ENCODE results near the gene GRIN3A.

Gene GRIN3A

DNA sequence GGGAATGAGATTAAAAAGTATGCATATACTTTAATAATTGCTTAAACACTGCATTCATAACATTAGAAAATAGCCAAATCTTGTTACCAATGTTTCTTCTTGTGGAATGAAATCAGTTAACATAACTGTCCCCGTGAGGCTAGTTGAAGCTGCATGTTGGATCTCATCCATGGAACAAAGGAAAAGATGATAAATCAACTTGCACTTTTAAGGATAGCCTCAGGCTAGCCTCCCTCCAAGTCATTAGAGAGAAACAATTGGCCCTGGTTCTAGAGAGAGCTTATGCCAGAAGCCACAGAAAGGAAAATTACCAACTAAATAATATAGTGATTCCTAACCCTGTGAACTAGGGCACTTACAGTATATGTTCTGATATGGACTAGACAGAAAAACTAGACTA, 66.9 kb downstream of the GRIN3A start:
- Histone ChIP-seq H3K4me1 (ENCODE audit: control insufficient read depth in 1 of 2, insufficient read depth in 1 of 2, low read depth in 1 of 2, low read length in 1 of 2) (no peaks in the 10 kb centered on the region), H3K27me3 (no peaks in the 10 kb centered on the region), H3K4me3 (ENCODE audit: low read depth in 1 of 2, low read length in 1 of 2) (no peak overlapping the region), H3K36me3 (no peaks in the 10 kb centered on the region), H3K9me3 (no peaks in the 10 kb centered on the region), H3K27ac (no peak overlapping the region)
- TF ChIP-seq, protein P1, sequence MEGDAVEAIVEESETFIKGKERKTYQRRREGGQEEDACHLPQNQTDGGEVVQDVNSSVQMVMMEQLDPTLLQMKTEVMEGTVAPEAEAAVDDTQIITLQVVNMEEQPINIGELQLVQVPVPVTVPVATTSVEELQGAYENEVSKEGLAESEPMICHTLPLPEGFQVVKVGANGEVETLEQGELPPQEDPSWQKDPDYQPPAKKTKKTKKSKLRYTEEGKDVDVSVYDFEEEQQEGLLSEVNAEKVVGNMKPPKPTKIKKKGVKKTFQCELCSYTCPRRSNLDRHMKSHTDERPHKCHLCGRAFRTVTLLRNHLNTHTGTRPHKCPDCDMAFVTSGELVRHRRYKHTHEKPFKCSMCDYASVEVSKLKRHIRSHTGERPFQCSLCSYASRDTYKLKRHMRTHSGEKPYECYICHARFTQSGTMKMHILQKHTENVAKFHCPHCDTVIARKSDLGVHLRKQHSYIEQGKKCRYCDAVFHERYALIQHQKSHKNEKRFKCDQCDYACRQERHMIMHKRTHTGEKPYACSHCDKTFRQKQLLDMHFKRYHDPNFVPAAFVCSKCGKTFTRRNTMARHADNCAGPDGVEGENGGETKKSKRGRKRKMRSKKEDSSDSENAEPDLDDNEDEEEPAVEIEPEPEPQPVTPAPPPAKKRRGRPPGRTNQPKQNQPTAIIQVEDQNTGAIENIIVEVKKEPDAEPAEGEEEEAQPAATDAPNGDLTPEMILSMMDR (IDR thresholded peaks at IDR 0.05), result no peak

DNA sequence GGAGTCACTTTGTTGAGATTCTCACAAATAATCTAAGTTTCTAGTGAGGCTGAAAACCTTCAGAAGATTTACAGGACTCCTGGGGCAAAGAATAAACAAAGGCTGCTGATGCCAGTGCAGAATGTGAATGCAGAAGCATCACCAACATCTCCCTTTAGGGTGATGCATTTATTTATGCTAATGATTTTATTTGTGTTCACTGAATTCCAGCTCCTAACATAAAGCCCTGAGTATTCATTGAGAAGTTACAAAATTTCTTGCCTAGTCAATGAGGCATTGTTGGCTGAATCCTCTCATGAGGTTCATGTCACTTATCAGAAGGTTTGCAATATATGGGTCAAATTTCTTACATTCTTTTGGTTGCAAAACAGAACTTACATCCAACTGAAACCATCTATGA, 70.0 kb downstream of the GRIN3A start:
- Histone ChIP-seq H3K9me3 (no peaks in the 10 kb centered on the region), H3K36me3 (no peaks in the 10 kb centered on the region), H3K4me3 (ENCODE audit: low read depth in 1 of 2, low read length in 1 of 2) (no peak overlapping the region), H3K27ac (no peak overlapping the region), H3K27me3 (no peaks in the 10 kb centered on the region), H3K4me1 (ENCODE audit: control insufficient read depth in 1 of 2, insufficient read depth in 1 of 2, low read depth in 1 of 2, low read length in 1 of 2) (no peaks in the 10 kb centered on the region)
- TF ChIP-seq, protein P1 (IDR thresholded peaks at IDR 0.05), result no peak

DNA sequence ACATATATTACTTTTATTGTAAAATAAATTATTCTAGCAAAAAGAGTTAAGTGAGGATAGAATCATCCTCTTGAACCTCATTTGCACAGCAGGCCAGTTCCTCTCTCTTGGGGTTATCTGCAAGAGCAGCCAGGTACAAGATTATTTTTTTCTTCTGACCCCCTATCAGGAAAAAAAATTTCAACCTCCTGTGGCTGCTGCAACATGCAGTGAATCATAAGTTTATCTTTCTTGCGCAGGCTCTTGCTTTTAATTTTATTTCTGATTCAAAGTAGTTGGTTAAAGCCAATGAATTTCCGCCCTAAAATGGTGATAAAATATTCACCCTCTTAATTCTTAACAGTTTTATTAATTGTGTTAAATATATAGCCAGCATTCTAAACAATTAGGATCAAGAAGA, 74.0 kb downstream of the GRIN3A start:
- Histone ChIP-seq H3K27ac (no peak overlapping the region), H3K9me3 (no peaks in the 10 kb centered on the region), H3K27me3 (no peaks in the 10 kb centered on the region), H3K4me3 (ENCODE audit: low read depth in 1 of 2, low read length in 1 of 2) (no peak overlapping the region), H3K36me3 (no peaks in the 10 kb centered on the region), H3K4me1 (ENCODE audit: control insufficient read depth in 1 of 2, insufficient read depth in 1 of 2, low read depth in 1 of 2, low read length in 1 of 2) (no peaks in the 10 kb centered on the region)
- TF ChIP-seq, protein P1 (IDR thresholded peaks at IDR 0.05), result no peak

DNA sequence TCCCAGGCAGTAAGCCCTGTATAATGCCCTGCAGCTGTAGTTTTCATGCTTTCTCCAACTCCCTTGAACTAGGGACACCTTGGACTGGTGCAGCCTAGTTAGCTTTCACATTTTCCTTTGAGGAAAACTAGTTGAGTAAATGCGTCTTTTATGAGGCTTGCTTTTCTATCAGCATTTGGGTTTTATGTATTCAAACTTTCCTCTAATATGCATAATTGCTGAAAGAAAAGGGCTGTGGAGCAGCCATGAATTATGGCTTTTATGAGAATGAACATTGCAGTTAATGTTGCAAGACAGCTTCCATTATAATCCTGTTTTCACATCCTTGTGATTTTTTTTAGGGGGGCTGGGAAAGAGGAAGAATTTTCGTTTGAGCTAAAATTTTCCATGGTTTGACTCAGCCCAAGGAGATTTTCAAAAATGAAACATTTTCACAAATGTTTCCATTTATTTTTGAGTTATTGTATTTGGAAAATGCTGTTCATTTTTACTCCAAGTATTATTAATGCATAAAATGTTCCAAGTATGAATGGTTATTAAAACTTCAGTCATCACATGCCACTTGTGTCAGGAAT, 85.8 kb downstream of the GRIN3A start:
- Histone ChIP-seq H3K36me3 (no peaks in the 10 kb centered on the region), H3K27me3 (no peaks in the 10 kb centered on the region), H3K9me3 (no peaks in the 10 kb centered on the region), H3K4me3 (ENCODE audit: low read depth in 1 of 2, low read length in 1 of 2) (no peak overlapping the region), H3K27ac (no peak overlapping the region), H3K4me1 (ENCODE audit: control insufficient read depth in 1 of 2, insufficient read depth in 1 of 2, low read depth in 1 of 2, low read length in 1 of 2) (no peaks in the 10 kb centered on the region)
- TF ChIP-seq, protein P1 (IDR thresholded peaks at IDR 0.05), result no peak

DNA sequence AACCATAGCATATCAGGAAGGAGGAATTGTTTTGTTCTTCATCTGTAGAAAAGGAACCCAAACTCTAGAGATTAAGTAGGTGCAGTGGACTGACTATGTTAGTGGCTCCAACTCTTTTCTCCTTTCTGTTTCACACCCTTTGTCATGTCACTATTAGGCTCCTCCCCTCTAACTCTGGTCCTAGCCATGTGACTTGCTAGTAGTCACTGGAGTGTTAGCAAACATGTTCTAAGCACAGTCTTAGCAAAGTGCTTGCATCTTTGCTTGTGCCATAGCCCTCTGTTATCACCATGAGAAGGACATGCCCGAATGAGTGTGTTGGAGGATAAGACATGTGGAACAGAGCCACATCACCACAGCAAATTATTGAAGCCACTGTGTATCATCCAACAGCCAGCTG, 88.3 kb downstream of the GRIN3A start:
- TF ChIP-seq, protein P1 (IDR thresholded peaks at IDR 0.05), result no peak
- Histone ChIP-seq H3K9me3 (no peaks in the 10 kb centered on the region), H3K36me3 (no peaks in the 10 kb centered on the region), H3K27me3 (no peaks in the 10 kb centered on the region), H3K4me1 (ENCODE audit: control insufficient read depth in 1 of 2, insufficient read depth in 1 of 2, low read depth in 1 of 2, low read length in 1 of 2) (no peaks in the 10 kb centered on the region), H3K4me3 (ENCODE audit: low read depth in 1 of 2, low read length in 1 of 2) (no peak overlapping the region), H3K27ac (no peak overlapping the region)

DNA sequence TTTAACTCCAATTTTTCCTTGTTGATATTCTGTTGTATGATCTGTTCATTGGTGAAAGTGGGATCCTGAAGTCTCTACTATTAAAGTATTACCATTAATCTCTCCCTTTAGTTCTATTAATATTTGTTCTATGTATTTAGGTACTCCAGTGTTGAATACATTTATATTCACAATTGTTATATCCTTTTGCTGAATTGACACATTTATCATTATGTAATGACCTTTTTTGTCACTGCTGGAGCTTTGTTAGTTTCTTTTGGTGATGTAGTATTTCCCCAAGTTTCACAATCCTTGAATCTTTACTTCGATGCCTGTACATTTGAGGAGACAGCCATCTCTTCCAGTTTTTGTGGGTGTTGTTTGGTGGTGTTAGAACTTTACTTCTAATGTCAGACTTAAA, 90.0 kb downstream of the GRIN3A start:
- TF ChIP-seq, protein P1 (IDR thresholded peaks at IDR 0.05), result no peak
- no peak overlapping the region for H3K4me3 ChIP-seq (ENCODE audit: low read depth in 1 of 2, low read length in 1 of 2)
- H3K4me1 ChIP-seq (ENCODE audit: control insufficient read depth in 1 of 2, insufficient read depth in 1 of 2, low read depth in 1 of 2, low read length in 1 of 2), result no peaks in the 10 kb centered on the region
- no peaks in the 10 kb centered on the region for H3K36me3 ChIP-seq
- H3K9me3 ChIP-seq, result no peaks in the 10 kb centered on the region
- no peak overlapping the region for H3K27ac ChIP-seq
- H3K27me3 ChIP-seq, result no peaks in the 10 kb centered on the region

All from neutrophil (primary cell).